HUES48 (cell line): ENCODE data around the gene ATP6V1C2.
A peak's percentile ranks its signal among the peaks of the same experiment; 100 is the strongest.

ENCODE experiments used
- H3K27ac ChIP-seq: one replicate; pipeline ENCODE4 v1.7.0; 2013; ENCODE audit warnings: low read depth, low read length, inconsistent platforms
- H3K27me3 ChIP-seq: 2 replicates; pipeline ENCODE4 v1.6.1; 2013; ENCODE audit warnings: mild to moderate bottlenecking, low read length; ENCODE audit not compliant: control insufficient read depth, insufficient read depth
- H3K36me3 ChIP-seq: 2 replicates; pipeline ENCODE4 v1.6.1; 2013; ENCODE audit warnings: low read length; ENCODE audit not compliant: control insufficient read depth, insufficient read depth
- H3K4me1 ChIP-seq: 2 replicates; pipeline ENCODE4 v1.6.1; 2013; ENCODE audit warnings: mild to moderate bottlenecking, low read length; ENCODE audit not compliant: control insufficient read depth, insufficient read depth
- H3K4me3 ChIP-seq: 2 replicates; pipeline ENCODE4 v1.5.1; 2013; ENCODE audit warnings: mild to moderate bottlenecking, low read depth, low read length
- H3K9ac ChIP-seq: 2 replicates; pipeline ENCODE4 v1.6.1; 2013; ENCODE audit warnings: mild to moderate bottlenecking, low read depth, low read length, moderate library complexity
- H3K9me3 ChIP-seq: 2 replicates; pipeline ENCODE4 v1.6.1; 2013; ENCODE audit warnings: low read length; ENCODE audit not compliant: control insufficient read depth, insufficient read depth

Gene ATP6V1C2

GRCh38 chr2:10829299-10829698, 107.9 kb downstream of the ATP6V1C2 start:
- Histone ChIP-seq H3K27me3 (peaks cover 10% of the 10 kb centered on the region), H3K4me3 (no peak overlapping the region), H3K36me3 (no peaks in the 10 kb centered on the region), H3K9ac (no peak overlapping the region), H3K27ac (no peak overlapping the region), H3K4me1 (peaks cover 9% of the 10 kb centered on the region; the same call in 1 of the 2 replicates), H3K9me3 (no peaks in the 10 kb centered on the region)

- Histone ChIP-seq H3K27ac (no peak overlapping the region), H3K9ac (no peak overlapping the region), H3K36me3 (no peaks in the 10 kb centered on the region), H3K4me3 (no peak overlapping the region), H3K9me3 (no peaks in the 10 kb centered on the region), H3K4me1 (peaks cover 9% of the 10 kb centered on the region; the same call in 1 of the 2 replicates), H3K27me3 (peaks cover 10% of the 10 kb centered on the region)
Measured at GRCh38 chr2:10830203-10830602, 108.8 kb downstream of the ATP6V1C2 start.

GRCh38 chr2:10830641-10831399, 109.4 kb downstream of the ATP6V1C2 start:
- no peak overlapping the region for H3K9ac ChIP-seq

GRCh38 chr2:10831400-10831985, 110.1 kb downstream of the ATP6V1C2 start:
- Histone ChIP-seq H3K27me3 (peaks cover 10% of the 10 kb centered on the region), H3K36me3 (no peaks in the 10 kb centered on the region), H3K27ac (no peak overlapping the region), H3K4me1 (peaks cover 9% of the 10 kb centered on the region; the same call in 1 of the 2 replicates), H3K9me3 (no peaks in the 10 kb centered on the region), H3K9ac (no peak overlapping the region), H3K4me3 (no peak overlapping the region)

More at GRCh38 chr2:10830641-10831399, 109.4 kb downstream of the ATP6V1C2 start:
- H3K27ac ChIP-seq, result no peak overlapping the region
- H3K4me1 ChIP-seq, result peaks cover 9% of the 10 kb centered on the region; the same call in 1 of the 2 replicates
- no peaks in the 10 kb centered on the region for H3K36me3 ChIP-seq
- peaks cover 10% of the 10 kb centered on the region for H3K27me3 ChIP-seq
- H3K4me3 ChIP-seq, result no peak overlapping the region
- no peaks in the 10 kb centered on the region for H3K9me3 ChIP-seq

GRCh38 chr2:10832203-10832936, 110.9 kb downstream of the ATP6V1C2 start:
- peaks cover 10% of the 10 kb centered on the region for H3K27me3 ChIP-seq
- H3K9me3 ChIP-seq, result no peaks in the 10 kb centered on the region
- no peak overlapping the region for H3K27ac ChIP-seq
- H3K4me1 ChIP-seq, result peaks cover 9% of the 10 kb centered on the region; the same call in 1 of the 2 replicates
- H3K9ac ChIP-seq, result no peak overlapping the region; the same call in 1 of the 2 replicates
- H3K36me3 ChIP-seq, result no peaks in the 10 kb centered on the region
- H3K4me3 ChIP-seq, result peak overlapping the region; percentile 60

GRCh38 chr2:10833021-10833420, 111.6 kb downstream of the ATP6V1C2 start:
- Histone ChIP-seq H3K4me3 (no peak overlapping the region), H3K27ac (no peak overlapping the region), H3K27me3 (peaks cover 10% of the 10 kb centered on the region), H3K4me1 (peaks cover 9% of the 10 kb centered on the region; the same call in 1 of the 2 replicates), H3K36me3 (no peaks in the 10 kb centered on the region), H3K9ac (no peak overlapping the region), H3K9me3 (no peaks in the 10 kb centered on the region)

GRCh38 chr2:10834068-10834655, 112.7 kb downstream of the ATP6V1C2 start:
- H3K36me3 ChIP-seq, result no peaks in the 10 kb centered on the region
- H3K9me3 ChIP-seq, result no peaks in the 10 kb centered on the region
- H3K27ac ChIP-seq, result no peak overlapping the region
- H3K27me3 ChIP-seq, result peaks cover 10% of the 10 kb centered on the region
- no peak overlapping the region for H3K9ac ChIP-seq
- H3K4me1 ChIP-seq, result peaks cover 9% of the 10 kb centered on the region; the same call in 1 of the 2 replicates
- no peak overlapping the region for H3K4me3 ChIP-seq
